Lower lobe of right lung (tissue), 2 donors: ENCODE data around the gene IGF2. TPM values are rescaled to one million over a fixed set of nuclear protein-coding genes. Genes with fewer than 3 reads are reported as not detected.

Experiments
- ATAC-seq, 2 donors: fragments of 200-7000 bp; cut with Tn5 transposase; one replicate each; pipeline ENCODE4 v1.9.1; 2020 to 2022; ENCODE audit warnings: mild to moderate bottlenecking in 2 of 2, moderate library complexity in 2 of 2
- DNase-seq: peaks from one replicate; pipeline ENCODE4 v3.0.0-alpha.2; 2020
- H3K27ac ChIP-seq: fragments of 200-600 bp; one replicate; pipeline ENCODE4 v1.8.0; 2022
- H3K27me3 ChIP-seq: fragments of 200-600 bp; one replicate; pipeline ENCODE4 v1.8.0; 2022; ENCODE audit warnings: low read depth
- H3K36me3 ChIP-seq: fragments of 200-600 bp; one replicate; pipeline ENCODE4 v1.8.0; 2022; ENCODE audit warnings: mild to moderate bottlenecking
- H3K4me1 ChIP-seq: fragments of 200-600 bp; one replicate; pipeline ENCODE4 v1.8.0; 2022
- H3K4me3 ChIP-seq: fragments of 200-600 bp; one replicate; pipeline ENCODE4 v1.8.0; 2022; ENCODE audit warnings: mild to moderate bottlenecking
- H3K9me3 ChIP-seq: fragments of 200-600 bp; one replicate; pipeline ENCODE4 v1.8.0; 2022
- CTCF ChIP-seq: fragments of 200-600 bp; IDR thresholded peaks from one replicate; pipeline ENCODE4 v1.8.0; 2022; ENCODE audit warnings: antibody characterized with exemption, mild to moderate bottlenecking
- intact Hi-C: fragments of 100-400 bp; cut with DNase I; formaldehyde crosslinking; loops from one replicate; pipeline ENCODE4 v1.11.0; 2022
- total RNA-seq: library from RNA; stranded (reverse); fragmentation: NEBNext Ultra II Directional; extraction: Animal tissue kit (Norgen Biotek cat#: 25700); gene quantifications from one replicate; pipeline ENCODE4 v1.2.1, GENCODE V29; 2021
- donor health status: DM: no; HTN: yes; CAD: no; lungs with severe emphysema.

IGF2 gene
- total RNA-seq, 1 donor from 2014 or later, result 33.9 TPM

- peak; percentile 28 for DNase-seq
- no peaks in the 10 kb centered on the region for H3K36me3 ChIP-seq
- no peak overlapping the region for H3K4me3 ChIP-seq
- no peak overlapping the region for H3K27ac ChIP-seq
- TF ChIP-seq CTCF, result no peak
- H3K27me3 ChIP-seq, result peaks cover 5% of the 10 kb centered on the region
- no peaks in the 10 kb centered on the region for H3K9me3 ChIP-seq
- H3K4me1 ChIP-seq, result no peaks in the 10 kb centered on the region
- peak in 1 of 2 donors; percentile 19 for ATAC-seq
- intact Hi-C loops, result no loop called here
These were observed 30.3 kb downstream of the IGF2 start for GRCh38 chr11:2108675-2109491.

DNA sequence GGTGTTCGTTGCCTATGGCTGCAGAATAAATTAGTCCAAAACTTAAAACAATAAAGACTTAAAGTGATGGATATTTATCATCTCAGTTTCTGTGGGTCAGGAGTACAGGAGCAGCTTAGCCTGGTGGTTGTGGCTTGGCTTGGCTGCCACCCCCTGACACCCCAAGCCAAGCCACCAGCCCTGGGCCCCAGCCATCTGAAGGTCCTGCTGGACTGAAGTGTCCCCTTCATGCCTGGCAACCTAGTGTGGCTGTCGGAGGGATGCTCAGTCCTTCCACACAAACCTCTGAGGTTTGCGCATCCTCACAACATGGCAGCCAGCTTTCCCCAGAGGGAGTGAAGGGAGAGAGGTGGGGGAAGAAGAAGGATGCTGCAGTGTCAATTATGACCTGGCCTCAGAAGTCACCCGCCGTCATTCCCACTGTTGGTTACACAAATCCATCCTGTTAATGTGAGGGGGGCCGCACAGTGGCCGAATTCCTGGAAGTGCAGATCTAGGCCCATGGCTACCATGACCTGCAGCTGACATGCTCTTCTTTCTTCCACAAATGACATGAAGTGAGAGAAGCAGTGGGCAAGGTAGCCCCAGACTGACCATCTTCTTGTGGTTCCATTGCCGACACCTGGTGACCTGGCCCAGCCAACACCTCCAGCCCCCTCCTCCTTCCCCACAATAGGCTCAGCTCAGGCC is 31.1 kb downstream of the IGF2 start:
- peaks cover 2% of the 10 kb centered on the region for H3K4me1 ChIP-seq
- H3K4me3 ChIP-seq, result no peak overlapping the region
- ATAC-seq (no peak), DNase-seq (peak; percentile 25)
- intact Hi-C loops, result no loop called here
- no peak overlapping the region for H3K27ac ChIP-seq
- H3K27me3 ChIP-seq, result peaks cover 5% of the 10 kb centered on the region
- H3K9me3 ChIP-seq, result no peaks in the 10 kb centered on the region
- TF ChIP-seq CTCF, result no peak
- H3K36me3 ChIP-seq, result no peaks in the 10 kb centered on the region

DNA sequence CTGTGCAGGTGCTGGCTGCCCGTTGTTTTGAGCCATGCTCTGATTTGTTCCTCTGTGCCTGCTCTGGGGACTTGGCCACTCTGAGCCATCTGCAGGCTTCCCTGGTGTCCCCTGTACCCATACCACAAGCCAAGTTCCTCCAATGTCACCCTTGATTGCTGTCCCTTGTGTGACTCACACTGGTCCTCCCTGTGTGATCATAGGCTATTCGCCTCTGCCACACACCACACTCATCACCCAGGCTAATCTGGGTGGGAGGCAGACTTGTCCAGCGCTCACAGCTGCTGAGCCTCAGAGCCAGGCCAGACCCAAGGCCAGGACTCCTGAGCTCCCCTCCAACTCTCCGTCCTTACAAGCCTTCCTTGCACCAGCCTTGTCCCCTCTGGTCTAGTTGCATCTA is 31.7 kb downstream of the IGF2 start:
- intact Hi-C loops, result no loop called here
- Histone ChIP-seq H3K27me3 (peaks cover 5% of the 10 kb centered on the region), H3K9me3 (no peaks in the 10 kb centered on the region), H3K36me3 (no peaks in the 10 kb centered on the region), H3K4me1 (peaks cover 8% of the 10 kb centered on the region), H3K27ac (no peak overlapping the region), H3K4me3 (no peak overlapping the region)
- no peak for DNase-seq
- ATAC-seq, result no peak
- no peak for TF ChIP-seq CTCF

DNA sequence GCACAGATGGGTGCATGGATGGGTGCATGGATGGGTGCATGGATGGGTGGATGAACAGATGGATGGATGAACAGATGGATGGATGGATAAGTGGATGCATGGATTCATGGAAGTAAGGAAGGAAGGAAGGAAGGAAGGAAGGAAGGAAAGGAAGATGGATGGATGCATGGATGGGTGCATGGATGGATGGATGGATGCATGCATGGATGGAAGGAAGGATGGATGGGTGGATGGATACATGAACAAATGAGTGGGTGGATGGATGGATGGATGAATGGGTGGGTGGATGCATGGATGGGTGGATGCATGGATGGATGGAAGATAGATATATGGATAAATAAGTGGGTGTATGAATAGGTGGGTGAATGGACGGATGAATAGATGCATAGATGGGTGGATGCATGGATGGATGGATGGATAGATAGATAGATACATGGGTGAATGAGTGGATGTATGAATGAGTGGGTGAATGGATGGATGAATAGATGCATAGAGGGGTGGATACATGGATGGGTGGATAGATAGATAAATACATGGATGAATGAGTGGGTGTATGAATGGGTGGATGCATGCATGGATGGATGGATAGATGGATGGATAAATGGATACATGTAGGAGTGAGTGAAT is 32.5 kb downstream of the IGF2 start:
- Histone ChIP-seq H3K36me3 (no peaks in the 10 kb centered on the region), H3K4me1 (peaks cover 11% of the 10 kb centered on the region), H3K27me3 (peaks cover 5% of the 10 kb centered on the region), H3K27ac (no peak overlapping the region), H3K9me3 (no peaks in the 10 kb centered on the region), H3K4me3 (no peak overlapping the region)
- TF ChIP-seq CTCF, result no peak
- DNase-seq, result no peak
- no peak for ATAC-seq
- intact Hi-C loops, result no loop called here

GRCh38 chr11:2105511-2105910 is 33.7 kb downstream of the IGF2 start:
- H3K9me3 ChIP-seq, result no peaks in the 10 kb centered on the region
- DNase-seq (peak; percentile 10), ATAC-seq (no peak)
- no peak overlapping the region for H3K4me3 ChIP-seq
- TF ChIP-seq CTCF, result no peak
- H3K36me3 ChIP-seq, result no peaks in the 10 kb centered on the region
- peaks cover 5% of the 10 kb centered on the region for H3K27me3 ChIP-seq
- intact Hi-C loops, result no loop called here
- H3K4me1 ChIP-seq, result peaks cover 11% of the 10 kb centered on the region
- H3K27ac ChIP-seq, result no peak overlapping the region
